ENCODE data around the gene VNN1.

VNN1 gene

GRCh38 chr6:132675749-132676148 lies 38.1 kb downstream of the VNN1 start:
- Histone ChIP-seq H3K9me2 (ENCODE audit: low read depth, low read length) (no peaks in the 10 kb centered on the region), H3K9me3 (ENCODE audit: low read length) (no peaks in the 10 kb centered on the region), H3K9ac (ENCODE audit: low read length) (no peak overlapping the region), H3K4me1 (ENCODE audit: insufficient read depth, low read length, severe bottlenecking) (peaks cover 5% of the 10 kb centered on the region), H3F3A (ENCODE audit: insufficient read depth, low read length) (no peaks in the 10 kb centered on the region), H2AFZ (ENCODE audit: low read length) (no peak overlapping the region), H4K20me1 (ENCODE audit: insufficient read depth, low read length) (no peaks in the 10 kb centered on the region), H3K4me3 (ENCODE audit: low read depth, low read length, poor library complexity, severe bottlenecking) (no peak overlapping the region), H3K4me2 (ENCODE audit: low read length) (no peak overlapping the region), H3K27ac (ENCODE audit: low read depth, low read length, poor library complexity, severe bottlenecking) (no peak overlapping the region), H3K27me3 (ENCODE audit: insufficient read depth, low read length) (peaks cover 5% of the 10 kb centered on the region; the same call in 1 of the 2 replicates), H3K36me3 (ENCODE audit: insufficient read depth, low read length) (no peaks in the 10 kb centered on the region), H3K79me2 (ENCODE audit: insufficient read depth, low read length) (no peaks in the 10 kb centered on the region)
- TF ChIP-seq CTCF (IDR thresholded peaks at IDR 0.05; ENCODE audit: low read length) (no peak), EZH2 (IDR thresholded peaks at IDR 0.05; ENCODE audit: borderline replicate concordance, low read length) (no peak)

- TF ChIP-seq EZH2 (IDR thresholded peaks at IDR 0.05; ENCODE audit: borderline replicate concordance, low read length) (no peak), CTCF (IDR thresholded peaks at IDR 0.05; ENCODE audit: low read length) (no peak)
- Histone ChIP-seq H3K9ac (ENCODE audit: low read length) (no peak overlapping the region), H3K4me2 (ENCODE audit: low read length) (no peak overlapping the region), H3K27me3 (ENCODE audit: insufficient read depth, low read length) (peaks cover 5% of the 10 kb centered on the region; the same call in 1 of the 2 replicates), H3K4me3 (ENCODE audit: low read depth, low read length, poor library complexity, severe bottlenecking) (no peak overlapping the region), H3K36me3 (ENCODE audit: insufficient read depth, low read length) (no peaks in the 10 kb centered on the region), H3K27ac (ENCODE audit: low read depth, low read length, poor library complexity, severe bottlenecking) (no peak overlapping the region), H3K79me2 (ENCODE audit: insufficient read depth, low read length) (no peaks in the 10 kb centered on the region), H3K4me1 (ENCODE audit: insufficient read depth, low read length, severe bottlenecking) (peaks cover 5% of the 10 kb centered on the region), H3K9me2 (ENCODE audit: low read depth, low read length) (no peaks in the 10 kb centered on the region), H3F3A (ENCODE audit: insufficient read depth, low read length) (no peaks in the 10 kb centered on the region), H3K9me3 (ENCODE audit: low read length) (no peaks in the 10 kb centered on the region), H2AFZ (ENCODE audit: low read length) (no peak overlapping the region), H4K20me1 (ENCODE audit: insufficient read depth, low read length) (no peaks in the 10 kb centered on the region)
These were observed 38.9 kb downstream of the VNN1 start for GRCh38 chr6:132675002-132675401.

GRCh38 chr6:132673376-132674094 lies 40.3 kb downstream of the VNN1 start:
- Histone ChIP-seq H3K9me2 (ENCODE audit: low read depth, low read length) (no peaks in the 10 kb centered on the region), H2AFZ (ENCODE audit: low read length) (no peak overlapping the region), H3K4me2 (ENCODE audit: low read length) (no peak overlapping the region), H3K27me3 (ENCODE audit: insufficient read depth, low read length) (peaks cover 5% of the 10 kb centered on the region; the same call in 1 of the 2 replicates), H3K27ac (ENCODE audit: low read depth, low read length, poor library complexity, severe bottlenecking) (no peak overlapping the region), H3K9ac (ENCODE audit: low read length) (no peak overlapping the region), H3K4me1 (ENCODE audit: insufficient read depth, low read length, severe bottlenecking) (peaks cover 8% of the 10 kb centered on the region), H3K79me2 (ENCODE audit: insufficient read depth, low read length) (no peaks in the 10 kb centered on the region), H3F3A (ENCODE audit: insufficient read depth, low read length) (no peaks in the 10 kb centered on the region), H3K9me3 (ENCODE audit: low read length) (no peaks in the 10 kb centered on the region), H3K4me3 (ENCODE audit: low read depth, low read length, poor library complexity, severe bottlenecking) (no peak overlapping the region), H3K36me3 (ENCODE audit: insufficient read depth, low read length) (no peaks in the 10 kb centered on the region), H4K20me1 (ENCODE audit: insufficient read depth, low read length) (no peaks in the 10 kb centered on the region)
- no peak for TF ChIP-seq CTCF (IDR thresholded peaks at IDR 0.05; ENCODE audit: low read length)
- TF ChIP-seq EZH2 (IDR thresholded peaks at IDR 0.05; ENCODE audit: borderline replicate concordance, low read length), result no peak
